B cell (primary cell): ENCODE measurements around the gene EXOC4. TPM values are rescaled to one million over a fixed set of nuclear protein-coding genes. Genes with fewer than 3 reads are reported as not detected.

Experiments
- ATAC-seq: fragments of 200-7000 bp; cut with Tn5 transposase; one replicate; pipeline ENCODE4 v1.10.0; 2021; ENCODE audit warnings: low read depth, mild to moderate bottlenecking, moderate number of reproducible peaks, moderate library complexity
- CTCF ChIA-PET: fragments of 350-600 bp; sonication (Branson Sonifier 250); formaldehyde crosslinking; loops from one replicate; lab custom pipeline; 2021; ENCODE audit warnings: antibody characterized with exemption, inconsistent platforms; lab: Charles Lee
- POLR2A ChIA-PET: fragments of 350-600 bp; sonication (Branson Sonifier 250); formaldehyde crosslinking; loops from one replicate; lab custom pipeline; 2021; ENCODE audit warnings: antibody characterized with exemption; lab: Charles Lee
- DNase-seq: peaks from one replicate; pipeline ENCODE4 v3.0.0; 2013
- H2AFZ ChIP-seq: 2 replicates; pipeline ENCODE4 v1.6.1; 2012; ENCODE audit warnings: mild to moderate bottlenecking, low read depth, low read length; ENCODE audit not compliant: insufficient read depth, poor library complexity, severe bottlenecking
- H3K27ac ChIP-seq, 2 donors: 1 replicate in 1 of 2; 2 replicates in 1 of 2; pipeline ENCODE4 v1.5.1; 2012 to 2013; ENCODE audit warnings: low read length in 2 of 2, mild to moderate bottlenecking in 2 of 2, moderate library complexity in 1 of 2
- H3K27me3 ChIP-seq, 4 experiments: fragments of 200-600 bp in 1 of 4; sonication (generic) in 1 of 4; replicated peaks in 1 of 4; 1 replicate in 2 of 4; 2 replicates in 2 of 4; pipeline versions ENCODE4 v1.6.1 to v1.7.0; 2013 to 2016; ENCODE audit warnings: low read length in 3 of 4, mild to moderate bottlenecking in 2 of 4, mixed read lengths in 1 of 4, moderate library complexity in 1 of 4; ENCODE audit not compliant: insufficient read depth in 4 of 4, control insufficient read depth in 3 of 4; ENCODE audit errors: control extremely low read depth in 1 of 4
- H3K36me3 ChIP-seq, 2 experiments: replicated peaks in 1 of 2; 1 replicate in 1 of 2; 2 replicates in 1 of 2; pipeline versions ENCODE4 v1.6.1 to v1.7.1; 2013; ENCODE audit warnings: low read length in 1 of 2; ENCODE audit not compliant: insufficient read depth in 2 of 2, control insufficient read depth in 1 of 2; ENCODE audit errors: control extremely low read depth in 1 of 2, extremely low read depth in 1 of 2
- H3K4me1 ChIP-seq, 2 donors: fragments of 200-600 bp in 1 of 2; sonication (generic) in 1 of 2; 1 replicate in 1 of 2; 2 replicates in 1 of 2; pipeline versions ENCODE4 v1.5.1 to v1.6.1; 2013 to 2017; ENCODE audit warnings: low read length in 2 of 2; ENCODE audit not compliant: control insufficient read depth in 2 of 2, insufficient read depth in 2 of 2
- H3K4me2 ChIP-seq: replicated peaks from 2 replicates; pipeline ENCODE3; 2012; ENCODE audit warnings: mild to moderate bottlenecking, low read depth, low read length; ENCODE audit not compliant: poor library complexity, severe bottlenecking
- H3K4me3 ChIP-seq, 5 experiments: fragments of 200-600 bp in 1 of 5; sonication (generic) in 1 of 5; 1 replicate in 3 of 5; 2 replicates in 2 of 5; pipeline versions ENCODE4 v1.5.1 to v1.7.0; 2011 to 2016; ENCODE audit warnings: low read length in 4 of 5, mild to moderate bottlenecking in 4 of 5, low read depth in 2 of 5, control low read depth in 1 of 5, moderate library complexity in 1 of 5; ENCODE audit not compliant: insufficient read depth in 1 of 5; ENCODE audit errors: control extremely low read depth in 1 of 5, extremely low read depth in 1 of 5
- H3K79me2 ChIP-seq: fragments of 200-600 bp; sonication (generic); one replicate; pipeline ENCODE4 v1.6.0; 2016; ENCODE audit warnings: low read length; ENCODE audit not compliant: control insufficient read depth, insufficient read depth
- H3K9ac ChIP-seq: fragments of 200-600 bp; sonication (generic); 2 replicates; pipeline ENCODE4 v1.6.1; 2017; ENCODE audit warnings: mild to moderate bottlenecking, low read length, moderate library complexity
- H3K9me3 ChIP-seq, 3 donors: one replicate each; pipeline versions ENCODE4 v1.6.1 to v1.7.1; 2013; ENCODE audit warnings: low read length in 2 of 3; ENCODE audit not compliant: control insufficient read depth in 2 of 3, insufficient read depth in 1 of 3; ENCODE audit errors: control extremely low read depth in 1 of 3
- H4K20me1 ChIP-seq: 2 replicates; pipeline ENCODE4 v1.6.0; 2012; ENCODE audit warnings: mild to moderate bottlenecking, low read length; ENCODE audit not compliant: insufficient read depth, control insufficient read depth, poor library complexity, severe bottlenecking
- H3K27ac Mint-ChIP-seq: one replicate; pipeline ENCODE4 v1.8.0; 2021; ENCODE audit warnings: mixed read lengths
- H3K27me3 Mint-ChIP-seq: one replicate; pipeline ENCODE4 v1.8.0; 2021; ENCODE audit warnings: mixed read lengths
- H3K4me1 Mint-ChIP-seq: one replicate; pipeline ENCODE4 v1.8.0; 2021; ENCODE audit warnings: mixed read lengths
- H3K4me3 Mint-ChIP-seq: one replicate; pipeline ENCODE4 v1.8.0; 2021; ENCODE audit warnings: mixed read lengths
- H3K9me3 Mint-ChIP-seq: one replicate; pipeline ENCODE4 v1.8.0; 2022; ENCODE audit warnings: mixed read lengths; ENCODE audit not compliant: insufficient read depth
- CTCF ChIP-seq: fragments of 200-600 bp; IDR thresholded peaks from one replicate; pipeline ENCODE4 v1.8.0; 2022; ENCODE audit warnings: antibody characterized with exemption, mild to moderate bottlenecking
- EZH2 ChIP-seq: IDR thresholded peaks from 2 replicates; pipeline ENCODE4 v1.6.1; 2012; ENCODE audit warnings: borderline replicate concordance, low read depth, mild to moderate bottlenecking, moderate library complexity, low read length; ENCODE audit not compliant: insufficient read depth, poor library complexity, severe bottlenecking
- WGBS: methylation state at CpG from one replicate; pipeline ENCODE4 v1.1.5; 2013; ENCODE audit warnings: missing lambda C conversion rate; ENCODE audit not compliant: insufficient coverage; 5-methylcytosine and 5-hydroxymethylcytosine counted together
- intact Hi-C: fragments of 100-400 bp; cut with micrococcal nuclease; formaldehyde crosslinking; loops from one replicate; pipeline ENCODE4 v1.10.0; 2022
- polyA plus RNA-seq: library from polyadenylated mRNA; depleted of rRNA; stranded (reverse); fragments of >200 nt; gene quantifications from 2 replicates; pipeline ENCODE4 v1.2.3, GENCODE V29; 2012
- total RNA-seq, 2 donors: library from RNA; stranded (reverse); fragments of 120-200 nt in 1 of 2; gene quantifications; 1 replicate in 1 of 2; 2 replicates in 1 of 2; pipeline versions ENCODE4 v1.2.3 to v1.2.4, GENCODE V29; 2013 to 2022

Gene EXOC4
- total and polyA plus RNA-seq, 2 donors (not counting 1 experiment from before 2014, with no cell fraction given): 16.7 to 135 TPM

GRCh38 chr7:133539016-133539415, 286.1 kb downstream of the EXOC4 start:
- H3K4me3 ChIP-seq: no peak overlapping the region
- WGBS: no CpG with 5 or more reads among the region's 2 CpGs
- H3K27ac ChIP-seq: no peak overlapping the region
- no peaks in the 10 kb centered on the region for H3K4me1 ChIP-seq
- H3K4me3 Mint-ChIP-seq: no peak overlapping the region
- intact Hi-C loops: no loop called here
- no peak overlapping the region for H3K27ac Mint-ChIP-seq
- H3K4me1 Mint-ChIP-seq: no peaks in the 10 kb centered on the region
- no peaks in the 10 kb centered on the region for H3K79me2 ChIP-seq
- no peak overlapping the region for H2AFZ ChIP-seq
- ATAC-seq (no peak), DNase-seq (no peak)
- no peak for TF ChIP-seq EZH2
- no peak for TF ChIP-seq CTCF
- POLR2A ChIA-PET: no interaction called here
- H3K4me2 ChIP-seq: no peak overlapping the region
- peaks cover 0 to 3% of the 10 kb centered on the region in 2 experiments for H3K36me3 ChIP-seq
- no peaks in the 10 kb centered on the region for H3K27me3 ChIP-seq
- H3K27me3 Mint-ChIP-seq: no peaks in the 10 kb centered on the region
- H3K9me3 ChIP-seq: no peaks in the 10 kb centered on the region
- CTCF ChIA-PET: no interaction called here
- H4K20me1 ChIP-seq: no peaks in the 10 kb centered on the region
- H3K9me3 Mint-ChIP-seq: no peaks in the 10 kb centered on the region
- no peak overlapping the region for H3K9ac ChIP-seq

DNA sequence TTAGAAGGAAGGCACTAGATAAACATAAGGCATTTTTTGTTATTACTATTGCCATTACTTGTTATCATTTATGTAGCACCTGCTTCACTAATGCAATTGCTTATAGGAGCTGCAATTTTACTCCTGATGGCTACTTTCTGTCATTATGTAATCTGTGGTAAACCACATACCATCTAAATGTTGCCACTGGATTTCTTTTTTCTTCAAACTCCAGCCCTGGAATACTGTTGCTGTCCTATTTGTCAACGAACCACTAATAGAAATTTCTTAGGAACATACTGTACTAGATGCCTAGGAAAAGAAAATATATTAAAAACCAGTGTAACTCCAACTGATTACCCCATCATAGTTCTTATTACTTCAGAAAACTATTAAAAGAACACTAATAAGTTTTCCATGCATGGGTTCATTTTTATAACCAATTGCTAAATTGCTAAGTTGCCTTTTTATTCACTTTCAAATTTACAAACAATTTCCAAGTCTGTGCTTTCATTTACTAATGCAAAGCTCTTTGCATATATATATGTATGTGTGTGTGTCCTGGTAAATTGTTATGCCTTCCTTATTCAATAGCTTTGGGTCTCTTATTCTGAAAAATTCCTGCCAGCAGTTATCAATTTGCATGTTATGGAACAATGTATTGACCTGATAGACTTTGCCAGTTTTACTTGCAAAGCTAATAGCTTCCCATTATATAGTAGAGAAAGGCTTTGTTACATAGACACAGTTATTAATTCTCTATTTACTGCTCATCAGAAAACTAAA, 287.4 kb downstream of the EXOC4 start:
- Histone ChIP-seq H3K27ac (no peak overlapping the region), H3K9ac (no peak overlapping the region), H3K36me3 (peaks cover 0 to 3% of the 10 kb centered on the region in 2 experiments), H4K20me1 (no peaks in the 10 kb centered on the region), H3K4me3 (no peak overlapping the region), H3K79me2 (no peaks in the 10 kb centered on the region), H2AFZ (no peak overlapping the region), H3K9me3 (no peaks in the 10 kb centered on the region), H3K27me3 (no peaks in the 10 kb centered on the region), H3K4me1 (no peaks in the 10 kb centered on the region), H3K4me2 (no peak overlapping the region)
- H3K27me3 Mint-ChIP-seq: no peaks in the 10 kb centered on the region
- DNase-seq: no peak
- no peak overlapping the region for H3K4me3 Mint-ChIP-seq
- H3K27ac Mint-ChIP-seq: no peak overlapping the region
- no peaks in the 10 kb centered on the region for H3K9me3 Mint-ChIP-seq
- intact Hi-C loops: no loop called here
- WGBS: no CpG with 5 or more reads among the region's 1 CpG
- CTCF ChIA-PET: no interaction called here
- no peaks in the 10 kb centered on the region for H3K4me1 Mint-ChIP-seq
- no peak for ATAC-seq
- POLR2A ChIA-PET: no interaction called here
- TF ChIP-seq CTCF (no peak), EZH2 (no peak)
